HL-60/S4 treated with phorbol 12-myristate 13-acetate at 8.2 ng/mL for 4 days and 3 days (cell line): ENCODE data around the gene CSDE1.

Experiments
- in situ Hi-C: fragments of 300-500 bp; cut with MboI; formaldehyde crosslinking; loops from 2 replicates; pipeline ENCODE4 v1.15.0; 2022; ENCODE audit warnings: low sequenced_read_pairs

Gene CSDE1

DNA sequence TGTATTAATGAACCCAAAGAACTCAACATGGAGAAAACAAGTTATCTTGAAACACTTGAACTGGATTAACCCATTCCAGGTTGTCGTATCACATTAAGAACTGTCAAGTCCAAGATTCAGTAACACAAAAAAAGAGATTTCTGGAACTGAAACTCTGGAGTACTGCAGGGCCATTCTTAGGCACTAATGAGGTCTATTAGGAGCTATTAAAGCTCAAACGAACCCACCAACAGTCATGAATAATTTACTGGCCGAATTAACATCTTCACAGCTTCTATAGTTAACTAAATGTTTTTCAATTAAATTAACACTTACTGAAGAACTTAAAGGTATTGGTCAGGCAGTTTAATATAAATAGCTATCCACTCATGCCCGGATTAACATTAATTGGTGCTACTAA lies 4.6 kb downstream of the CSDE1 start:
- in situ Hi-C loops, result loop anchor here (25.0 kb wide), 1 partner anchor 791 kb away; no protein-coding TSS in a partner anchor

DNA sequence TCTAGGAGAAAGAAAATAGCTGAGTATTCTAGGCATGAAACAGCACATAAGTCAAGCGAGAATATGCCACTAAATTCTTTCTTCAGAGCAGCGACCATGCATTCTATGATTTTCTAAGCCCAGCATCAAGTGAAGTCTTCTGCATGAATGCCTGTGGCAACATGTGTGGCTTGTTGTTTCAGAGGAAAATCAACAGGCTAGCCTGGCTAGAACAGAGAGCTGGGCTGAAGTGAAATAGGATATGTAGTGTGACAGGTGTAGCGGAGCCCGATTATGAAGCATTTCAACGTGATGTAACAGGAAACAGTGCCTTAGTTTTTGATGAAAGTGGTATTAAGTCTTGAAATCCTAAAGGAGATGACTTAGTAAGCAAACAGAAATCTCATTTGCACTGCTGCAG lies 7.0 kb downstream of the CSDE1 start:
- in situ Hi-C loops, result loop anchor here (25.0 kb wide), 1 partner anchor 788 kb away; no protein-coding TSS in a partner anchor

DNA sequence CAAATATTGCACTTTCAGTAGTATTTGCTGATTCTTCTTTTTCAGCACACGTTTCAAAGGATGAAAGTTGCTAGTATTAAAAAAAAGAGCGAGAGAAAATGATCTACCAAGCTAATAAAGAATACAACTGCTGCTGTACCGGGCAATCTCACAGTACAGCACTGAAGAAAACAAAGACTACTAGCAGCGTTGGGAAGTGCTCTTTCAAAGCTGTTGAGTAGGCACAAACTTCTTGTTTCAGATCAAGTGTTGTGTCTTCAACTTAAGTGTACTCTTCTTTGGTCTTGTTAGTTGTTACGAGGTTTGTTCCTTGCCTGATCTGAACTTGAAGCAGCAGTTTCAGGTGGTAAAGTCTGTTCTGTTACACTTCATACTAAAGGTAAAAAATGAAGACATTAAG lies 7.9 kb downstream of the CSDE1 start:
- in situ Hi-C loops, result loop anchor here (25.0 kb wide), 1 partner anchor 788 kb away; no protein-coding TSS in a partner anchor

DNA sequence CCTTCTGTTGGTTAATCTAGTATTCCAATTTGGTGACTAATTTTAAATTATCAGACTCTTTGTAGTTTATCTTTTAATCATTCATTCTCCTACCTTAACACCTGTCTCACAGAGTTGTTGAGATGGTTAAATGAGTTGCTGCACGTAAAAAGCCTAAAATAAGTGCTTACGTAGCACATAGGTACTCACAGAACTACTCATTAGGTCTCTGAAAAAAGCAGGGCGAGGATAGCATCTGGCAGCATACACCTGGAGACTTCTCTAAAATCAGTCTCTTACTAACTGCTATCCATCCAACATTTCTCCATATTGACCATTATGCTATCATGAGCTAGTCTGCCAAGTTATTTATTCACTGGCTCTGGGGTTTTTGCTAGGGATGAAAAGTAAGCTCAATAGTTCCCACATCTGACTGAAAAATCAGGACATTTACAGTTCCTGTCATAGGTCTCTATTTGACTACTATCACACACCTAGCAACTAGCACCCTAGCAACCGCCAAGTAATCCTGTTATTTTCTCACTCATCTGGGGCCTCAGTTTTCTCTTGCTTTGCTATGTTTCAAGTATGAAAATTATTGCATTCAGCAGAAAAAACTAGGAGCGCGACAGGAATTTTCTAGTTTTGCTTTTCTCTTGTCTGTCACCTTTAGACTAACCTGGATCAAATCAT lies 11.2 kb downstream of the CSDE1 start:
- in situ Hi-C loops, result no loop called here

DNA sequence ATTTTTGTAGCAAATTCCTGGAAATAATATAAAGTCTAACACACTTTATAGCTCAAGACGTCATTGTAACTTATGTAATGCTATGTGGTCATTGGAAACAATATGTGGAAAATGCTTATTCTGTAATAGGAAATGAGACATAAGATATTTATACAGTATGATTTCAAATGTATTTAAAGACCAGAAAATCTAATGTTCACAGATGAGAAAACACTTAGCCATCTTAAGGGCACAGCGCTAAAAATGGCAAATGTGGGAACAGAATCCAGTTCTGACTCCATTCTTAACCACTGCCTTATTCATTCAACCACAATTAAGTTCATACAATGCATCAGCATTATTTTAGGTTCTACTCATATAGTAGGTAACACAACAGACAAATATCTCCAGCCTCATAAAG lies 12.5 kb downstream of the CSDE1 start:
- in situ Hi-C loops, result no loop called here

DNA sequence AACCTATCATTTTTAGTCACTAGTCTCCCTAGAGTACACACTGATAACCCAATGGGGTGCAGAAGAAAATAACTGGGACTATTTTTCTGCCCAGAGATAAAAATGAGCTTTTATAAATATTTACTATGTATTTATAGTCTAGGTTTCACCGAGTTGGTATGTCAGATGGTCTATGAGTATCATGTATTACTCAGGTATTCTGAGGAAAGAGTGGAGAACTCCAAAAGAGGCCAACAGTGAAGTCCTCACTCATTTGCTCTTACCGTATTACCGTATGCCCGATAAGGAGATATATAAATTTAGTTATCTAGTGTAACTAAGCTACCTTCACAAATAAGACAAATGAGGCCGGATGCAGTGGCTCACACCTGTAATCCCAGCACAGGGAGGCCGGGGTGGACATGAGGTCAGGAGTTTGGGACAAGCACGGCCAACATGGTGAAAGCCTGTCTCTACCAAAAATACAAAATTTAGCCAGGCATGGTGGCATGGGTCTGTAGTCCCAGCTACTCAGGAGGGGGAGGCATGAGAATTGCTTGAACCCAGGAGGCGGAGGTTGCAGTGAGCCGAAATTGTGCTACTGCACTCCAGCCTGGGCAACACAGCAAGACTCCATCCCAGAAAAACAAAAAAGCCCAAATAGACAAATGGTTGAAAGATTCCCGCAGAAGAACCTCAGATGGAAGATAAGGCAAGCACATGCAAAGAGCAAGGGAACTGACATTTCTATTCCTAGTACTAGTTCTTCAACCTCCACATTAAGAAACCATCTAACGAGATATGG lies 15.6 kb downstream of the CSDE1 start:
- in situ Hi-C loops, result no loop called here

DNA sequence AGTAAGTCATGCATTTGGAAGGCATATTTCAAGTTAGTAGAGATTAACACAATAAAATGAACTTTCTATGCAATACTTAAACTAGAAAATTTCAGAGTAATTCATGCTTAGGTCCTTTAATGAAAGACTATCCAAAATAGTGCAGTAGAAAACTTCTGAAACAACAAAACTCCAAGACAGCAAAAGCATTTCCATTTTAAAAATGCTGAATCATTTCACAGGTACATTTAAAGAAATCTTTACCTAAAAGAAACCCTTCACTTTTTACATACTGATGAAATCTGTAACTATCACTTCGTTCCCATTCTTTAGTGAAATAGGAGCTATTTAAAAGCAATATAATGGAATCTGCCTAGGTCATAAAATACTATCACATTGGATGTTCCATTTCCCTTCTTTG lies 17.5 kb downstream of the CSDE1 start:
- in situ Hi-C loops, result no loop called here

DNA sequence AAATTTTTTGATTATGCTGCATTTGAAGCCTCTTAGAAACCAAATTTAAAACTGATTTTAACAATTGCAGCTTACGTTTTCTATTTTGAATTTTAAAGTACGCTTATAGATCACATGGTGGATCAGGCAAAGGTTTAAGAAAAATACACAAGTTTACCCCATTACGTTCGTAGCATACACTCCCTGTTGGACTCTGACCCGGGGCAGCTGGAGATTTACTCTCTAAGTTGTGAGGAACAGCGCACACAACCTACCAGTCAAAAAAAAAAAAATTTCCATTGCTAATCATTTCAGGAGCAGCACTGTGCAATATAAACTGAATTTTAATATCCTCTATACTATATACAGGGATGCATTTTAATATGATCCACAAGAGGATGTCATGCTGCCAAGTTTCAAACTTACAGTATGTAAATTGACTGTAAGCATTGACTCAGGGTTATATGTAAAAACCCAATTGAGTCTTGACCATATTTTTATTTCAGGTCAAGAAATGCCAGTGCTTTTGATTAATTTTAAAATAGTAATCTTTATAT lies 20.4 kb downstream of the CSDE1 start:
- in situ Hi-C loops, result no loop called here

DNA sequence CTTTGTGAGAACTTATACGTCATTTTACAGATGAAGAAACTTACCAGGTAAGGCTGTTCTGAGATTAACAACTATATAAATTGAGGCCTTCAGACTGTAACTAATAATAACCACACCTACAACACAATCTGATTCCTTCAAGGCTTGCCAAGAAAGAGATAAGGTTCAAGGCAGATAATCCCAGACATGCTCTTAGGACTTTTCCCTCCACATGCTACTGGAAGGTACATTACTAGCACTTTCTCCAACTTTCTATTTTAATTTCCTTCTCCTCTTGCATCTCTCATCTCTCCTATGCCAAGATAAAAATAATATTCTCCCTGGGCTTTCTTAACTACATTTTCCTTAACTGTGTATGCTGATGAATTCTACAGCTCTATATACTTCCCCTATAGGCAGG lies 22.3 kb downstream of the CSDE1 start:
- in situ Hi-C loops, result no loop called here

DNA sequence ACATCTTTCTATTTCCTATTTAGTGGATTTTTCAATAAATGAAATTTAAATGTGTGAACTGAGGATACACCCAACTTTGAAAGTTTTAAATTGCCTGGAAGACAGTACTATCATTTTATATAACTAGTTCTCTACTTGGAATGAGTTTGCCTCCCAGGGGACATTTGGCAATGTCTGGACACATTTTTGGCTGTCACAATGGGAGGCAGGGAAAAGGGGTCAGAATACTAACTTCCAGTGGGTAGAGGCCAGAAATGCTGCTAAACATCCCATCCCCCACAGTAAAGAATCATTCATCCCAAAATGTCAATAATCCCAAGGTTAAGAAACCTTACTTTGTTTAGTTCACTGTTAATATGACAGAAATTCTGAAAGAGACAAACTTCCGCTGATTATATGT lies 28.0 kb downstream of the CSDE1 start:
- in situ Hi-C loops, result no loop called here

DNA sequence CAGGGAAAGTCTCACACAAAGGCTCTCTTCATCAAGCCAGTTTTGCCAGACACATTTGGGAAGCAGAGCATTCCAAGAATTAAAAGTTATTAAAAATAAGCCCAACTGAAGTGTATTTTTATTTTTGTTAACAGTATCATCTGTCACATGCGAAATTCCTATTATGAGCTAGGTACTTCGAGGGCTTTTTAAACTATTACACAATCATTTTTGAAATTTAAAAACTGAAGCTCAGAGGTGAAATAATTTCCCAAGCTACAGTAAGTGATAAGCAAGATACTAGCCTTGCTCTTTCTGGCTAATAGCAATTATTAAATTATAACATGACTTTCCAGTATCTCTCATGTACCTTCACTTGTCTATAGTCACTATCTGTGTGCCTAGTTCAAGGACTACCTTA lies 29.2 kb downstream of the CSDE1 start:
- in situ Hi-C loops, result no loop called here

DNA sequence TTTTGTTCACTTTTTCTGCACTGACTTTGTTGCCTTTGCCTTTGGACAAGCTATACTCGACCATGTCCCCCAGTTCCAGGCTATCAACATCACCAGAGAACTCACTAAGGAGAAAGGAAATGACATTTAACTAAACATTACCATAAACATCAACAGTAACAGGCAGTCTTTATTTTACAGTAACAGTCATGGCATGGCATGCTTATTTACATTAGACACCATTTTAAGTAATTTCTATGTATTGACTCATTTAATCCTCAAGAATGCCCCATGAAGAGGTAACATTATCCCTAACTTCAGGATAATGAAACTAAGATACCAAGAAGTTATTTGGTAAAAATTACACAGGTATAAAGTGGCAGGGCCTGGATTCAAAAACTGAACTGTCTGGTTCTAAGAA lies 32.6 kb downstream of the CSDE1 start:
- in situ Hi-C loops, result no loop called here

DNA sequence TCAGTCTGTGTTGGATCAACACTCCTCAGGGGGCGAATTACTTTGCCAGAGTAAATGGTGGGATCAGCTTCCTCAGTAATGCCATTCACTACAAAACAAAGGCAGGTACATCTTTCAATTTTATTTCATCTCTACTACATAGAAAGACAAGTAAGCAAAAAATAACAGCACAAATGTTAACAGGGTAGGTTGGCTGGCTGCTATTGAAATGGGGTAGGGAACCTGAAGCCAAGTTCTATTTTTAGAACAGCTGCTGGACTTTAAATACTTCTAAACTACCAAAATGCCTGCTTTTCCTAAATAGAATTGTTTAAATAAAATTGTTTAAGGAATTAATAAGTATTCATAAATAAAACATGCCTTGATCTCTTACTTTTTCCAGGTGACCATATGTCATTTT lies 33.9 kb downstream of the CSDE1 start:
- in situ Hi-C loops, result no loop called here

DNA sequence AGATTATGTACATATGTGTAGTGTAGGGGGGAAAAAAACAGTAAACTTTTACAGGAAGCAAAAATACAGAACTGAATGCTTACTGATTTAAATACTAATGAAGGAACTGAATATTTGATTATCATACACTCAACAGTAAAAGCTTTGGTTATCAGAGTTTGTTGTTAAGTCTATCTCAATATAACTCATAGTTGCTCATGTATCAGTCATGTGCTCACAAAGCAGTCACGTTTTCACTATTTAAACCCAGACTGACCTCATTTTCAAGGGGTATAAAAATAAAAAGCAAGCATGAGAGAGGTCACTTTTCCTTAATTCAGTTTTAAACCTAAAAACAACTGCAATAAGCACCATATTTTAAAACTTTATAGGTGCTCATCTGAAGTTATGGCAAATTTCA lies 34.3 kb downstream of the CSDE1 start:
- in situ Hi-C loops, result no loop called here

DNA sequence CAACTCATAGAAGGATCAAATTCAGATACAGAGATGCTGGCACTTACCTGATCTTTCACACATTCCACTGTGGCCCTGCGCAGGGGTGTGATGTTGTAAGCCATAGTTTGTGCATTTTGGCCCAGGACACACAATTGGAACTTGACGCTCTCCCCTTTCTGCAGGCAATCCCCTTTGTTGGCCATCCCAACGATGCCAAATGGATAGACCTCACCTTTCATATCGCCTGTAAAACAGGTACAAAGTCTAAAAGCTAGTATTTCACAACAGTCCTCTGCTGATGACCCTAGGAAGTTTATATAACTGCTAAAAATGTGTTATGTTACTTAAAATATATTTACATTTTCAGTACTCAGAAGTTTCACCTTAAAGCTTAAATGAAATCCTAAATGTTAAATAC lies 37.3 kb downstream of the CSDE1 start:
- in situ Hi-C loops, result no loop called here

DNA sequence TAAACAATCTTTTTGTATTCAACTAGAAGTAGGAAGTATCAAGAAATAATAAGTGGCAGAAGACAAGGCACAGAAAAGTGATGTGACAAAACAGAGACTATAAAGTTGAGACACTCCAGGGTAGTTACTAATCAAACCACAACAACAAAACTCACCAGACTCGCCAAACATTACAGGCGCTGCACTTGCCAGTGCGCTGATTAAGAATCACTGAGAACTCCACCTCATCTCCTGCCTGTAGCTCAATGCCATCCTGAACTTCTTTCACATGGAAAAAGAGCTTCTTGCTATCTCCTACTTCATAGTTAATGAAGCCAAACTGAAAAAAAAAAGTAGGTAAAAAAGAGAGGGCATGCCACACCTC lies 38.4 kb downstream of the CSDE1 start:
- in situ Hi-C loops, result no loop called here

DNA sequence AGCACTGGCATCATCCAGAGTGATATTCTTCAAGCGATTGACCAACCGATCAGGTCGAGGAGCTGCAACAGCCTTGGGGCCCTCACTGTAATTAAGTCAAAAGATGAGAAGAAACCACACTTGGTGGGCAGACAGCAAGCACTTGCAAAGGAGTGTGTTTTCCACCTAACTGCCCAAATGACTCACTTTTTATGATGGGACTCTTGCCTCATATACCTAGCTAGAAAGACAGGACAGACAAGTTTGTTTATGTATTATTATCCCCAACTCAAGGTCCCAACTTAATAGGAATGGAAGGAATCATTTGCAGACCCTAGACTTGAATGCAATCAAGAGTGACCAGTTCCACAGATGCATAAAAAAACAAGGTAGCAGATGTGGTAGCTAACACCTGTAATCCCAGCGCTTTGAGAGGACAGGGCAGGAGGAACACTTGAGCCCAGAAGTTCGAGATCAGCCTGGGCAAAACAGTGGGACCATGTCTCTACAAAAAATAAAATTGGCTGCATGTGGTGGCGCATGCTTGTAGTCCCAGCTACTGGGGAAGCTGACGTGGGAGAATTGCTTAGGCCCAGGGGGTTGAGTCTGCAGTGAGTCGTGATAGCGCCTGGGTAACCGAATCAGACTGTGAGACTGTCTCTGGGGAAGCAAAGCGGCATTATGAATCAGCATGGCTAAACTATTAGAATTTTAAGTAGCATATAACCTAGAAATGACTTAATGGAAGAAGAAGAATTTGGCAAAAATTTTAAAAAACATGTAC lies 38.9 kb downstream of the CSDE1 start:
- in situ Hi-C loops, result no loop called here

DNA sequence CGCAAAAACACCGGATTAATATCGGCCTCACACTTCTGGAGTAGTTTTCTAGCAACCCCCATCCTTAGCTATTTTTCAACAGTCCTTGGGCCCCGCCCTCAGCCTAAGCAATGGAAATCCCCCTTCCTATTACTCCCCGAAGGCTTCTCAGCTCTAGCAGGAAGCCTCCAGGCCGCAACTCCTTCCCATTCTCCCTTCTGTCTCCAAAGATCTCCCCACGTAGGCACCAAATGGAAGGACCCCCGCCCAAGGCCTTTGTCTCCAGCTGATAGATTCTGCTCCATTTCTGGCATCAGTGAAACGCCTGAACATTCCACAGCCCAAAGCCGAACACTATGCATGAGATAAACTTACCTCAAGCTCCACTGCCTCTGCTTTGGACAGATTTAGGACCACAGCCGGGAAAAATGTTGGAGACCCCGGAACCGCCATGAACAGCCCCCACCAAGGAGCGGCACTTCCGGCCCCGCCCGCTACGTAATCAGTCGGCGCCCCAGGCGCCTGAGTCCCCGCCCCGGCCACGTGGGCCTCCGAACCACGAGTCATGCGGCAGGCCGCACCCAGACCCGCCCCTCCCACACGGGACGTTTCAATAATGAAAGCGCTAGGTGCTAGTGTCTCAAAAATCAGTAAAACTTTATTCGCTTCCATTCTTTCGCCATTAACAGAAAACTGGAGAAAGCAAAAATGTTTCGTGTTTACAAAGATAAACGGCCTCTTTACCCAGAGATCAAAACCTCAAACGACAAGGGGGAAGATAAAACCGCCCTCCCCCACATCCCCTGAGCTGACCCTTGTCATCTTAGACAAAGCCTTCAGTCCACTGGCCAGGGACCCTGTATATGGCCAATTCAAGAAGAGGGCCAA lies 41.2 kb downstream of the CSDE1 start, which contains the start of gene NRAS:
Gene NRAS (minus strand): TSS at position 468 of the 867 bp plus-strand sequence. CDS start 611 bp downstream, outside the sequence.
- in situ Hi-C loops, result no loop called here

DNA sequence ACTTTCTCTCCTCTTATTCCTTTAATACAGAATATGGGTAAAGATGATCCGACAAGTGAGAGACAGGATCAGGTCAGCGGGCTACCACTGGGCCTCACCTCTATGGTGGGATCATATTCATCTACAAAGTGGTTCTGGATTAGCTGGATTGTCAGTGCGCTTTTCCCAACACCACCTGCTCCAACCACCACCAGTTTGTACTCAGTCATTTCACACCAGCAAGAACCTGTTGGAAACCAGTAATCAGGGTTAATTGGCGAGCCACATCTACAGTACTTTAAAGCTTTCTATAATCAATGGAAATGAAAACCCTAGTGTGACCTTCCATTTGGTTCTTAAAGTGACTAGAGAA lies 41.9 kb downstream of the CSDE1 start:
- in situ Hi-C loops, result no loop called here

DNA sequence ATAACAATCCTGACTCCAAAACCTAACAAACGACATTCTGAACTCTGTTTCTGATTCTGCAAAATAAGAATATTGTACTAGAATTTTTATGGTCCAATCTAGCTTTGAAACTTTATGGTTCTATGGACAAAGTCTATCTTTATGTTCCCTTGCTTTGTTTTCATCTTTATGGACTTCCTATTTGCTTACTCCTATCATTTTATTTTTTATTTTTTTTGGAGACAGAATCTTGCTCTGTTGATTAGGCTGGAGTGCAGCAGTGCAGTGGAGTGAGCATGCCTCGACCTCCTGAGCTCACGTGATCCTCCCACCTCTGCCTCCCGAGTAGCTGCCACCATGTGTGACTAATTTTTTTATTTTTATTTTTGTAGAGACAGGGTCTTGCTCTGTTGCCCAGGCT lies 44.8 kb downstream of the CSDE1 start:
- in situ Hi-C loops, result no loop called here

DNA sequence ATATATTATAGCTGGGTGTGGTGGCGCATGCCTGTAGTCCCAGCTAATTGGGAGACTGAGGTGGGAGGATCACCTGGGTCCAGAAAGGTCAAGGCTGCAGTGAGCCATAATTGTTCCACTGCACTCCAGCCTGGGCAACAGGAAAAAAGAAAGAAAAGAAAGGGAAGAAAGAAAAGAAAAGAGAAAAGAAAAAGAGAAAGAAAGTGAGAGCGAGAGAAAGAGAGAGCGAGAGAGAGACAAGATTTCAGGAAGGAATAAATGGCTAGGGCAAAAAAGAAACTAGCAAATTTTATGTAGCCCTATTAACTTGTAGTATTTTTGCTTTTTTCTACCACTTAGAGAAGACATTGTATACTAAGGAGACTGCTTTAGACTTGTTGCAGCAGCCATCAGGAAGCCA lies 47.4 kb downstream of the CSDE1 start:
- in situ Hi-C loops, result no loop called here
